Measurements from ENCODE around the gene PRKCZ.

PRKCZ gene

GRCh38 chr1:2045468-2046173, 4.6 kb upstream of the PRKCZ start:
- no peak for TF ChIP-seq CTCF (IDR thresholded peaks at IDR 0.05; ENCODE audit: low read depth, low read length, missing control alignments)
- Histone ChIP-seq H3K27ac (no peak overlapping the region), H3K4me3 (ENCODE audit: low read depth, low read length) (no peak overlapping the region), H3K36me3 (replicated peaks) (no peaks in the 10 kb centered on the region), H3K27me3 (replicated peaks) (peaks cover 25% of the 10 kb centered on the region)
- no peak for DNase-seq
- in situ Hi-C loops (cut with HindIII; ENCODE audit: low pct_ligation_motif_present, low sequenced_read_pairs), result no loop called here

GRCh38 chr1:2046174-2046917, 3.9 kb upstream of the PRKCZ start:
- no peak overlapping the region for H3K27ac ChIP-seq
- no peak overlapping the region for H3K4me3 ChIP-seq (ENCODE audit: low read depth, low read length)
- DNase-seq, result peak; percentile 6

DNA sequence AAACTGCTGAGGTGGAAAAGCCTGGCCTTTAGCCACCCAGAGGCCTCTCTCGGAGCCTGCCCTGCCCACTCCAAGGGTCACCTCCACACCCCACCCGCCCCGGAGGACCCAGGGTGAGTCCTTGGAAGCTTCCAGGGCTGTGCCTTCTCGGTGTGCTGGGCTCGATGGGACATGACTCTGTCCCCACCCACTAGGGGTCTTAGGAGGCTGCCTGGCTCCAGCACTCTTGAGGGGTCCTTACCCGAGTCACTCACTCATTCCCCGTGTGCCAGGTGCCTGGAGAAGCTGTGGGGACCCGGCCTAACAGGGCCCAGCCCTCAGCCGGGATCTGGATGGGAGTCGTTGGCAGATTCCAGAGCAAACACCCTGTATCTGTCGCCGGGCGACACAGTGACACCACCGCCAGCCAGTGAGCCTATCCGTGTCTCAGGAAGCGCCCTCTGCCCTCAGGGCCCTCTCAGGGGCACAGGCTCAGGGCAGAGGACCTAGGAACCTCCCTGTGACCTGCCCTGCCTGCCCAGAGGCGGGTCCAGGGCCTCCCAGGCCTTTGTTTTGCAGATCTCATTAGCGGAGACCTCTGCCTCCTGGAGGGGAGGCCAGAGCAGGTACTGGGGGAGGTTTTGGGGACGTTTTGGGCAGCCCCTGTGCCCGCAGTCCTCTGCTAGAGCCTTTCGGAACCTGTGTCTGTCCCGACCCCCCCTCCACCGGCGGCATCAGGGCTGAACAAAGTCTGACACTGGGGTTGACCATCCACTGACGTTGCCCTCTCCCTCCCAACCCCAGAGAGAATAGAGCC, 3.1 kb upstream of the PRKCZ start:
- TF ChIP-seq CTCF (IDR thresholded peaks at IDR 0.05; ENCODE audit: low read depth, low read length, missing control alignments), result no peak
- H3K27ac ChIP-seq, result no peak overlapping the region
- no peak overlapping the region for H3K4me3 ChIP-seq (ENCODE audit: low read depth, low read length)
- in situ Hi-C loops (cut with HindIII; ENCODE audit: low pct_ligation_motif_present, low sequenced_read_pairs), result no loop called here
- DNase-seq, result no peak
- H3K36me3 ChIP-seq (replicated peaks), result no peaks in the 10 kb centered on the region
- peaks cover 40% of the 10 kb centered on the region for H3K27me3 ChIP-seq (replicated peaks)

More at GRCh38 chr1:2046174-2046917, 3.9 kb upstream of the PRKCZ start:
- H3K36me3 ChIP-seq (replicated peaks), result no peaks in the 10 kb centered on the region
- TF ChIP-seq CTCF (IDR thresholded peaks at IDR 0.05; ENCODE audit: low read depth, low read length, missing control alignments), result peak; percentile 83
- H3K27me3 ChIP-seq (replicated peaks), result peaks cover 32% of the 10 kb centered on the region
- in situ Hi-C loops (cut with HindIII; ENCODE audit: low pct_ligation_motif_present, low sequenced_read_pairs), result no loop called here

DNA sequence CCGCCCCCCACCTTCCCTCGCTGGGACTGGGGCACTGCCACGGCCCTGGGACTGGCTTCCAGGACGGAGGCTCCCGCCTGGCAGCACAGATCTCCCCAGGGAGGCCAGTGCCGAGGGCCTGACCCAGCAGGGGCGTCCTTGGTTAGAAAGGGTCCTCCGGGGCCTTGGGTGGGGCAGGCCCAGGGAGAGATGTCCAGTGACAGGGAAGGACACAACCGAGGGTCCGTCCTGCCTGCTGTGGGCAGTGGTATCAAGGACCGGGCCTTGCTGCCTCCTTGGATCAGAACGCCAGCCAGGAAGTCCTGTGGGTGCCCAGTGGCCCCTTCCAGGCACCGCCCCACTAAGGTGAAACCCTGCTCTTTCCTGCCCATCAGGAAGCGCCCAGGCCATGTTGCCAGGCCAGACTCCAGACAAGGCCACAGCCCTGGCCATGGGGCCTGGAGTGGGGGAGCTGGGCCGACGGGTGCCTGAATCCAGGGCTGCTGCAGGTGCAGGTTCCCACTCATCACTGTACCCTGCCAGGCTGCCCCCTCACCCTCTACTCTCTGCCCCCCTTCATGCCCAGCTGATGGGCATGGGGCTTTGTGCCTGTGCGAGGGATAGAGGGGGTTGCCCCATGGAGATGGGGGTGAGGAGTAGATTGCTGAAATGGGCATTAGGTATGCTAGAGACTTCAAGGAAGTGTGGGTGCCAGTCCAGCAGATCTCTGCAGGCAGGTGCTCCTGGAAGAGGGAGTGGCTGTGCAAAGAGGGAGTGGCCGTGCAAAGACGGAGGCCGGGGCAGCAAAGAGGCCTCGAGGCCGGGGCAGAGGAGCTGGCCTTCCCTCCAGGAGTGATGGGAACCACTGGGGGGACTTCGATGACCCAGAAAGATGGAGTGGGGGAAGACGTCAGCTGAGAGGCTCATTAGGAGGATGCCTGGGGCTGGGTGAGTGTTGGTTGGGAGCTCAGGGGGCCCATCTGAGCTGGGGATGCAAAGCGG, 2.2 kb upstream of the PRKCZ start:
- Histone ChIP-seq H3K36me3 (replicated peaks) (no peaks in the 10 kb centered on the region), H3K27me3 (replicated peaks) (peaks cover 42% of the 10 kb centered on the region), H3K4me3 (ENCODE audit: low read depth, low read length) (no peak overlapping the region), H3K27ac (no peak overlapping the region)
- no peak for TF ChIP-seq CTCF (IDR thresholded peaks at IDR 0.05; ENCODE audit: low read depth, low read length, missing control alignments)
- in situ Hi-C loops (cut with HindIII; ENCODE audit: low pct_ligation_motif_present, low sequenced_read_pairs), result no loop called here
- no peak for DNase-seq

- peak; percentile 54 for TF ChIP-seq CTCF (IDR thresholded peaks at IDR 0.05; ENCODE audit: low read depth, low read length, missing control alignments)
- in situ Hi-C loops (cut with HindIII; ENCODE audit: low pct_ligation_motif_present, low sequenced_read_pairs), result no loop called here
- Histone ChIP-seq H3K36me3 (replicated peaks) (no peaks in the 10 kb centered on the region), H3K4me3 (ENCODE audit: low read depth, low read length) (no peak overlapping the region), H3K27ac (no peak overlapping the region), H3K27me3 (replicated peaks) (peaks cover 42% of the 10 kb centered on the region)
- DNase-seq, result no peak
Measured at GRCh38 chr1:2049225-2049717, 940 bp upstream of the PRKCZ start.

Measured in brain microvascular endothelial cell (primary cell).